Natural killer cell (primary cell): ENCODE data around the gene CSGALNACT2. TPM values are rescaled to one million over a fixed set of nuclear protein-coding genes. Genes with fewer than 3 reads are reported as not detected.
A peak's percentile ranks its signal among the peaks of the same experiment; 100 is the strongest.

Source experiments
- ATAC-seq, 3 donors: fragments of 150-1000 bp in 2 of 3; fragments of 200-7000 bp in 1 of 3; cut with Tn5 transposase; 1 replicate in 1 of 3; 2 replicates in 2 of 3; pipeline ENCODE4 v1.10.0; 2021; ENCODE audit warnings: mild to moderate bottlenecking in 2 of 3, moderate library complexity in 2 of 3
- DNase-seq, 2 donors: peaks; one replicate each; pipeline versions ENCODE4 v3.0.0 to v3.0.0-alpha.2; 2013 to 2021; ENCODE audit warnings: mixed read lengths in 1 of 2
- H3K27ac ChIP-seq: one replicate; pipeline ENCODE4 v1.5.1; 2013; ENCODE audit warnings: mild to moderate bottlenecking, low read length
- H3K27me3 ChIP-seq: one replicate; pipeline ENCODE4 v1.6.1; 2013; ENCODE audit warnings: low read length; ENCODE audit not compliant: control insufficient read depth, insufficient read depth
- H3K36me3 ChIP-seq: one replicate; pipeline ENCODE4 v1.6.1; 2013; ENCODE audit warnings: low read length; ENCODE audit not compliant: control insufficient read depth, insufficient read depth
- H3K4me1 ChIP-seq: one replicate; pipeline ENCODE4 v1.6.1; 2013; ENCODE audit warnings: low read length; ENCODE audit not compliant: control insufficient read depth, insufficient read depth
- H3K4me3 ChIP-seq: one replicate; pipeline ENCODE4 v1.5.1; 2013; ENCODE audit warnings: low read length
- H3K9me3 ChIP-seq: one replicate; pipeline ENCODE4 v1.6.1; 2013; ENCODE audit warnings: low read length; ENCODE audit not compliant: control insufficient read depth, insufficient read depth
- H3K27ac Mint-ChIP-seq, 2 donors: one replicate each; pipeline ENCODE4 v1.8.0; 2022; ENCODE audit warnings: mild to moderate bottlenecking in 2 of 2, mixed read lengths in 2 of 2, moderate library complexity in 1 of 2
- H3K27me3 Mint-ChIP-seq, 2 donors: one replicate each; pipeline ENCODE4 v1.8.0; 2022; ENCODE audit warnings: low read depth in 2 of 2, mixed read lengths in 2 of 2
- H3K36me3 Mint-ChIP-seq: one replicate; pipeline ENCODE4 v1.8.0; 2022; ENCODE audit warnings: mixed read lengths
- H3K4me1 Mint-ChIP-seq, 2 donors: one replicate each; pipeline ENCODE4 v1.8.0; 2022; ENCODE audit warnings: mixed read lengths in 2 of 2
- H3K4me3 Mint-ChIP-seq: one replicate; pipeline ENCODE4 v1.8.0; 2022; ENCODE audit warnings: mild to moderate bottlenecking, moderate library complexity, mixed read lengths
- H3K9me3 Mint-ChIP-seq, 2 donors: one replicate each; pipeline ENCODE4 v1.8.0; 2022; ENCODE audit warnings: mixed read lengths in 2 of 2
- WGBS: methylation state at CpG from one replicate; pipeline ENCODE4 v1.1.7; 2013; ENCODE audit warnings: missing lambda C conversion rate; ENCODE audit not compliant: insufficient coverage; 5-methylcytosine and 5-hydroxymethylcytosine counted together
- intact Hi-C: fragments of 100-400 bp; cut with micrococcal nuclease; formaldehyde crosslinking; loops from one replicate; pipeline ENCODE4 v1.14.2; 2022
- total RNA-seq, 4 donors: library from RNA; stranded (reverse); fragments of 120-200 nt in 1 of 4; gene quantifications; one replicate each; pipeline versions ENCODE4 v1.2.3 to v1.2.4, GENCODE V29; 2013 to 2022
- TF ChIP-seq, protein P1 (sequence below): fragments of 200-600 bp; IDR thresholded peaks from one replicate; pipeline ENCODE4 v1.8.0; 2022; ENCODE audit warnings: antibody characterized with exemption

Gene CSGALNACT2
- total RNA-seq, 3 donors from 2014 or later (not counting 1 experiment from before 2014, with no cell fraction given): 49.9 to 57.4 (median 52.8) TPM

DNA sequence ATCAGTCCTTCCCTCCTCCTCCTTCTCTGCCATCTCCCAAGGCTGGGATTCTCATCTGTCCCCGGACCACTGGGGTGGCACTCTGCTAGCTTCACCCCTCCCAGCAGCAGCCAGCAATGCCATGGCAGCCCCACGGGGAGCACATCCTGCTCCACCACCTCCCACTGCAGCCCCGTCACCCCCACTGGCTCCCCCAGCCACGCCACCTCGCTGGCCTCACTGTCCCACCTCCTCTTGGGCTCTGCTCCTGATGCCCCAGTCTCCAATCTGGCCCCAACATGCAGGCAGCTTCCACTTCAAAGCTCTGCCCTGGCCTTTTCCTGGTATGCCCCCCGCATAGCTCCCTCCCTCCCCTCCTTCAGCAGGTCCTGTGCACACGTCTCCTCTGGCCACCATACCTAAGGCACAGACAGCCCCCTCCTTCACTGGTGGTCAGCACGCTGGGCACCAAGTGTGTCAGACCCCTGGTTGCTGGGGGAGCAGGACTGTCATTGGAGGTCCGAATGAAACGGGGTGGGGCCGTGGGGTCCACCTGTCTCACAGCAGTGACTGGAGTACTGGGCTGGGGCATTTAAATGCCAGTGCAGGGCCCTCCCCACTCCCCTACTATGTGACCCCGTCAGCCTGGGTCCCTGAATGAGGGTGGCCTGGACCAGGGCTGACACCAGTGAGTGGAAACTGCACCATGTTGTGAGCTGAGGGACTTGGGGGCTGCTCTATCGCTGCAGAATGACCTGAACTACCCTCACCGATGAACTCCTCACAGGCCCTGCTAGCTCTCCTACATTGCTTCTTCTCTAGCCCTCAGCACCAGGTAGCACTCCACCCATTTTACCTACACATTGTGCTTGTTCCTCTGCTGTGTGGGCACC is 89.9 kb downstream of the CSGALNACT2 start:
- peaks cover 42 to 74% of the 10 kb centered on the region in 2 donors for H3K4me1 Mint-ChIP-seq
- TF ChIP-seq, protein P1, sequence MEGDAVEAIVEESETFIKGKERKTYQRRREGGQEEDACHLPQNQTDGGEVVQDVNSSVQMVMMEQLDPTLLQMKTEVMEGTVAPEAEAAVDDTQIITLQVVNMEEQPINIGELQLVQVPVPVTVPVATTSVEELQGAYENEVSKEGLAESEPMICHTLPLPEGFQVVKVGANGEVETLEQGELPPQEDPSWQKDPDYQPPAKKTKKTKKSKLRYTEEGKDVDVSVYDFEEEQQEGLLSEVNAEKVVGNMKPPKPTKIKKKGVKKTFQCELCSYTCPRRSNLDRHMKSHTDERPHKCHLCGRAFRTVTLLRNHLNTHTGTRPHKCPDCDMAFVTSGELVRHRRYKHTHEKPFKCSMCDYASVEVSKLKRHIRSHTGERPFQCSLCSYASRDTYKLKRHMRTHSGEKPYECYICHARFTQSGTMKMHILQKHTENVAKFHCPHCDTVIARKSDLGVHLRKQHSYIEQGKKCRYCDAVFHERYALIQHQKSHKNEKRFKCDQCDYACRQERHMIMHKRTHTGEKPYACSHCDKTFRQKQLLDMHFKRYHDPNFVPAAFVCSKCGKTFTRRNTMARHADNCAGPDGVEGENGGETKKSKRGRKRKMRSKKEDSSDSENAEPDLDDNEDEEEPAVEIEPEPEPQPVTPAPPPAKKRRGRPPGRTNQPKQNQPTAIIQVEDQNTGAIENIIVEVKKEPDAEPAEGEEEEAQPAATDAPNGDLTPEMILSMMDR: no peak

GRCh38 chr10:43228783-43229207 is 90.5 kb downstream of the CSGALNACT2 start:
- H3K9me3 Mint-ChIP-seq: no peaks in the 10 kb centered on the region

More for the DNA sequence above, 89.9 kb downstream of the CSGALNACT2 start:
- Histone ChIP-seq H3K36me3 (no peaks in the 10 kb centered on the region), H3K9me3 (no peaks in the 10 kb centered on the region), H3K27ac (no peak overlapping the region), H3K4me1 (peaks cover 68% of the 10 kb centered on the region), H3K4me3 (peak overlapping the region; percentile 54), H3K27me3 (peaks cover 3% of the 10 kb centered on the region)
- ATAC-seq (no peak), DNase-seq (peak in 1 of 2 donors; percentile 18)
- intact Hi-C loops: no loop called here
- Mint-ChIP-seq H3K36me3 (no peaks in the 10 kb centered on the region), H3K27me3 (peaks cover 0 to 5% of the 10 kb centered on the region in 2 donors), H3K9me3 (no peaks in the 10 kb centered on the region), H3K27ac (peak overlapping the region; percentile 77 to 78), H3K4me3 (peak overlapping the region; percentile 89)
- 78% methylated on average over 14 of the region's 14 CpGs for WGBS

GRCh38 chr10:43229208-43230061 is 91.2 kb downstream of the CSGALNACT2 start:
- H3K36me3 Mint-ChIP-seq: no peaks in the 10 kb centered on the region
- H3K4me3 Mint-ChIP-seq: peak overlapping the region; percentile 89
- Histone ChIP-seq H3K4me1 (peaks cover 68% of the 10 kb centered on the region), H3K4me3 (peak overlapping the region; percentile 54), H3K27me3 (peaks cover 3% of the 10 kb centered on the region), H3K27ac (no peak overlapping the region), H3K9me3 (no peaks in the 10 kb centered on the region), H3K36me3 (no peaks in the 10 kb centered on the region)
- H3K27me3 Mint-ChIP-seq: peaks cover 0 to 5% of the 10 kb centered on the region in 2 donors
- intact Hi-C loops: no loop called here
- ATAC-seq: peak; percentile 39 to 60 (median 47)
- peak overlapping the region; percentile 77 to 78 for H3K27ac Mint-ChIP-seq
- DNase-seq: peak; percentile 52 to 70
- H3K9me3 Mint-ChIP-seq: no peaks in the 10 kb centered on the region
- TF ChIP-seq, protein P1: no peak
- WGBS: 1% methylated on average over 99 of the region's 99 CpGs
- H3K4me1 Mint-ChIP-seq: peaks cover 48 to 81% of the 10 kb centered on the region in 2 donors

More at GRCh38 chr10:43228783-43229207, 90.5 kb downstream of the CSGALNACT2 start:
- intact Hi-C loops: no loop called here
- Histone ChIP-seq H3K4me3 (peak overlapping the region; percentile 54), H3K9me3 (no peaks in the 10 kb centered on the region), H3K36me3 (no peaks in the 10 kb centered on the region), H3K27ac (no peak overlapping the region), H3K27me3 (peaks cover 3% of the 10 kb centered on the region), H3K4me1 (peaks cover 68% of the 10 kb centered on the region)
- peak in 1 of 2 donors; percentile 48 for DNase-seq
- H3K27me3 Mint-ChIP-seq: peaks cover 0 to 5% of the 10 kb centered on the region in 2 donors
- TF ChIP-seq, protein P1: no peak
- peak overlapping the region; percentile 89 for H3K4me3 Mint-ChIP-seq
- ATAC-seq: peak; percentile 11 to 29 (median 22)
- no peaks in the 10 kb centered on the region for H3K36me3 Mint-ChIP-seq
- peak overlapping the region; percentile 77 to 78 for H3K27ac Mint-ChIP-seq
- peaks cover 48 to 76% of the 10 kb centered on the region in 2 donors for H3K4me1 Mint-ChIP-seq
- 19% methylated on average over 23 of the region's 23 CpGs for WGBS
